HepG2 (cell line): Measurements from ENCODE around the gene UNC13D. TPM values are rescaled to one million over a fixed set of nuclear protein-coding genes. Genes with fewer than 3 reads are reported as not detected.

Experiments used
- FOXP1 ChIP-seq, 2 experiments: fragments of 450-650 bp in 1 of 2; IDR thresholded peaks; 2 replicates each; pipeline ENCODE4 v1.6.1; 2017 to 2018; ENCODE audit warnings: antibody characterized with exemption in 1 of 2
- HNRNPLL ChIP-seq: fragments of 200-400 bp; formaldehyde crosslinking; IDR thresholded peaks from 2 replicates; pipeline ENCODE4 v1.6.1; 2017; ENCODE audit warnings: mild to moderate bottlenecking, low read depth, low read length; ENCODE audit not compliant: poor library complexity, severe bottlenecking
- HOXA5 ChIP-seq: sonication (generic); formaldehyde crosslinking; IDR thresholded peaks from 2 replicates; pipeline ENCODE4 v1.4.0; 2020; ENCODE audit warnings: missing genetic modification reagents
- MTF2 ChIP-seq: sonication (generic); formaldehyde crosslinking; IDR thresholded peaks from 2 replicates; pipeline ENCODE4 v1.5.0; 2020; ENCODE audit warnings: missing genetic modification reagents, borderline replicate concordance
- POLR2G ChIP-seq: fragments of 200-400 bp; formaldehyde crosslinking; IDR thresholded peaks from 2 replicates; pipeline ENCODE4 v1.6.1; 2018; ENCODE audit warnings: mild to moderate bottlenecking, low read depth, low read length, moderate library complexity
- RBFOX2 ChIP-seq: fragments of 200-400 bp; formaldehyde crosslinking; IDR thresholded peaks from 2 replicates; pipeline ENCODE4 v1.6.1; 2017; ENCODE audit warnings: low read depth, mild to moderate bottlenecking, low read length
- ZNF263 ChIP-seq: sonication (generic); formaldehyde crosslinking; IDR thresholded peaks from 2 replicates; pipeline ENCODE4 v1.4.0; 2020; ENCODE audit warnings: missing genetic modification reagents
- ZNF431 ChIP-seq: sonication (generic); formaldehyde crosslinking; IDR thresholded peaks from 2 replicates; pipeline ENCODE4 v1.9.0; 2022; ENCODE audit warnings: missing genetic modification reagents, low read depth, mild to moderate bottlenecking, borderline replicate concordance
- polyA plus RNA-seq, 8 experiments: library from polyadenylated mRNA; depleted of rRNA in 3 of 8; stranded (reverse) in 7 of 8; unstranded in 1 of 8; fragments of >200 nt; fragmentation: Illumina TruSeq in 4 of 8; extraction: Trizol in 4 of 8; gene quantifications; 2 replicates each; pipeline versions ENCODE4 v1.2.1 to v1.2.3, GENCODE V29; 2011 to 2016; ENCODE audit warnings: low read depth in 4 of 8, missing spikeins in 1 of 8, mixed read lengths in 1 of 8; ENCODE audit not compliant: insufficient read depth in 1 of 8
- total RNA-seq, 5 experiments: library from RNA; depleted of rRNA; stranded (reverse); fragments of >200 nt; fragmentation: Illumina TruSeq; extraction: Trizol; gene quantifications; 2 replicates each; pipeline ENCODE4 v1.2.3, GENCODE V29; 2016; ENCODE audit warnings: low read depth in 1 of 5
- TF ChIP-seq, protein P1 (sequence below): sonication (generic); formaldehyde crosslinking; IDR thresholded peaks from 2 replicates; pipeline ENCODE4 v1.9.0; 2021; ENCODE audit warnings: missing genetic modification reagents, borderline replicate concordance
- TF ChIP-seq, protein P2 (sequence below): IDR thresholded peaks from 2 replicates; pipeline ENCODE4 v1.6.1; 2016; ENCODE audit warnings: low read depth, missing genetic modification reagents, missing compliant biosample characterization
- TF ChIP-seq, protein P3 (sequence below): IDR thresholded peaks from 2 replicates; pipeline ENCODE4 v1.6.1; 2016; ENCODE audit warnings: missing genetic modification reagents, missing compliant biosample characterization
- TF ChIP-seq, protein P4 (sequence below): sonication (generic); formaldehyde crosslinking; IDR thresholded peaks from 2 replicates; pipeline ENCODE4 v1.5.1; 2020; ENCODE audit warnings: missing genetic modification reagents, mild to moderate bottlenecking, borderline replicate concordance
- TF ChIP-seq, protein P5 (sequence below): sonication (generic); formaldehyde crosslinking; IDR thresholded peaks from 2 replicates; pipeline ENCODE4 v1.4.0; 2020; ENCODE audit warnings: missing genetic modification reagents, borderline replicate concordance

UNC13D gene
- total and polyA plus RNA-seq, 2 of the 13 experiments (the other 11 are each of a cell fraction or from before 2014, with no cell fraction given): 29.7 to 42.7 TPM

DNA sequence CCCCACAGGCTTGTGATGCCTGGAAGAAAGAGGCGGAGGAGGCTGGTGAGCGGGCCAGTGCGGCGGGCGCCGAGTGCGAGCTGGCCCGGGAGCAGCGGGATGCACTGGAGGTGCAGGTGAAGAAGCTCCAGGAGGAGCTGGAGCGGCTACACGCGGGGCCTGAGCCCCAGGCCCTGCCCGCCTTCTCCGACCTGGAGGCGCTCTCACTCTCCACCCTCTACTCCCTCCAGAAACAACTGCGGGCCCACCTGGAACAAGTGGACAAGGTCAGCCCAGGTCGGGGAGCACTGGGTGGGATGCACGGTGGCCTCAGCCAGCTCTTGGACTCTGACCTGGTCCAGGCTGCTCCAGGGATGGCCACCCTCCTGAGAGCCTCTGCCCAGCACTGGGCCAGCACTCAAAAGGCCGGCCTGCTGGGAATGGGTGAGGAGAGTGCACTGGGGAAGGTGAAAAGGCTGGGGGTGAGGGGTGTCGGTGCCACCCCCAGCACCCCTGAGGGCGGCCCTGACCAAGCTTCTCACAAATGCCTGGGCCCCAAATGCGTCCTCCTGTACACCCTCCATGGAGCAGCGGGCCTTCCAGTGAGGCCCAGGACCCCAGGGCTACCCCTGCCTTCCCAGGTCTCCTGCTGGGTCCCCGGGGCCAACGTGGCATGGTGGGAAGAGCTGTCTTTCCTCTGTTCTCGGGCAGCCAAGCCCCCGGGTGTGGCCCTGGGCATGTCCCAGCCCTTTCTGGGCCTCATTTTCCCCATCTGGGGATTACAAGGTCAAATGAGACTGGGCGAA is 20.8 kb downstream of the UNC13D start (continued):
- TF ChIP-seq, protein P1, sequence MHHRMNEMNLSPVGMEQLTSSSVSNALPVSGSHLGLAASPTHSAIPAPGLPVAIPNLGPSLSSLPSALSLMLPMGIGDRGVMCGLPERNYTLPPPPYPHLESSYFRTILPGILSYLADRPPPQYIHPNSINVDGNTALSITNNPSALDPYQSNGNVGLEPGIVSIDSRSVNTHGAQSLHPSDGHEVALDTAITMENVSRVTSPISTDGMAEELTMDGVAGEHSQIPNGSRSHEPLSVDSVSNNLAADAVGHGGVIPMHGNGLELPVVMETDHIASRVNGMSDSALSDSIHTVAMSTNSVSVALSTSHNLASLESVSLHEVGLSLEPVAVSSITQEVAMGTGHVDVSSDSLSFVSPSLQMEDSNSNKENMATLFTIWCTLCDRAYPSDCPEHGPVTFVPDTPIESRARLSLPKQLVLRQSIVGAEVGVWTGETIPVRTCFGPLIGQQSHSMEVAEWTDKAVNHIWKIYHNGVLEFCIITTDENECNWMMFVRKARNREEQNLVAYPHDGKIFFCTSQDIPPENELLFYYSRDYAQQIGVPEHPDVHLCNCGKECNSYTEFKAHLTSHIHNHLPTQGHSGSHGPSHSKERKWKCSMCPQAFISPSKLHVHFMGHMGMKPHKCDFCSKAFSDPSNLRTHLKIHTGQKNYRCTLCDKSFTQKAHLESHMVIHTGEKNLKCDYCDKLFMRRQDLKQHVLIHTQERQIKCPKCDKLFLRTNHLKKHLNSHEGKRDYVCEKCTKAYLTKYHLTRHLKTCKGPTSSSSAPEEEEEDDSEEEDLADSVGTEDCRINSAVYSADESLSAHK (CRISPR knock-in tag): no peak
- TF ChIP-seq RBFOX2 (peak; percentile 43), FOXP1 (IDR thresholded peaks at IDR 0.05) (no peak), FOXP1 (CRISPR knock-in tag; IDR thresholded peaks at IDR 0.05) (no peak), ZNF263 (CRISPR knock-in tag) (peak; percentile 76), HOXA5 (CRISPR knock-in tag) (no peak), POLR2G (peak; percentile 43), ZNF431 (CRISPR knock-in tag) (no peak), HNRNPLL (no peak), MTF2 (no peak)
- TF ChIP-seq, protein P2, sequence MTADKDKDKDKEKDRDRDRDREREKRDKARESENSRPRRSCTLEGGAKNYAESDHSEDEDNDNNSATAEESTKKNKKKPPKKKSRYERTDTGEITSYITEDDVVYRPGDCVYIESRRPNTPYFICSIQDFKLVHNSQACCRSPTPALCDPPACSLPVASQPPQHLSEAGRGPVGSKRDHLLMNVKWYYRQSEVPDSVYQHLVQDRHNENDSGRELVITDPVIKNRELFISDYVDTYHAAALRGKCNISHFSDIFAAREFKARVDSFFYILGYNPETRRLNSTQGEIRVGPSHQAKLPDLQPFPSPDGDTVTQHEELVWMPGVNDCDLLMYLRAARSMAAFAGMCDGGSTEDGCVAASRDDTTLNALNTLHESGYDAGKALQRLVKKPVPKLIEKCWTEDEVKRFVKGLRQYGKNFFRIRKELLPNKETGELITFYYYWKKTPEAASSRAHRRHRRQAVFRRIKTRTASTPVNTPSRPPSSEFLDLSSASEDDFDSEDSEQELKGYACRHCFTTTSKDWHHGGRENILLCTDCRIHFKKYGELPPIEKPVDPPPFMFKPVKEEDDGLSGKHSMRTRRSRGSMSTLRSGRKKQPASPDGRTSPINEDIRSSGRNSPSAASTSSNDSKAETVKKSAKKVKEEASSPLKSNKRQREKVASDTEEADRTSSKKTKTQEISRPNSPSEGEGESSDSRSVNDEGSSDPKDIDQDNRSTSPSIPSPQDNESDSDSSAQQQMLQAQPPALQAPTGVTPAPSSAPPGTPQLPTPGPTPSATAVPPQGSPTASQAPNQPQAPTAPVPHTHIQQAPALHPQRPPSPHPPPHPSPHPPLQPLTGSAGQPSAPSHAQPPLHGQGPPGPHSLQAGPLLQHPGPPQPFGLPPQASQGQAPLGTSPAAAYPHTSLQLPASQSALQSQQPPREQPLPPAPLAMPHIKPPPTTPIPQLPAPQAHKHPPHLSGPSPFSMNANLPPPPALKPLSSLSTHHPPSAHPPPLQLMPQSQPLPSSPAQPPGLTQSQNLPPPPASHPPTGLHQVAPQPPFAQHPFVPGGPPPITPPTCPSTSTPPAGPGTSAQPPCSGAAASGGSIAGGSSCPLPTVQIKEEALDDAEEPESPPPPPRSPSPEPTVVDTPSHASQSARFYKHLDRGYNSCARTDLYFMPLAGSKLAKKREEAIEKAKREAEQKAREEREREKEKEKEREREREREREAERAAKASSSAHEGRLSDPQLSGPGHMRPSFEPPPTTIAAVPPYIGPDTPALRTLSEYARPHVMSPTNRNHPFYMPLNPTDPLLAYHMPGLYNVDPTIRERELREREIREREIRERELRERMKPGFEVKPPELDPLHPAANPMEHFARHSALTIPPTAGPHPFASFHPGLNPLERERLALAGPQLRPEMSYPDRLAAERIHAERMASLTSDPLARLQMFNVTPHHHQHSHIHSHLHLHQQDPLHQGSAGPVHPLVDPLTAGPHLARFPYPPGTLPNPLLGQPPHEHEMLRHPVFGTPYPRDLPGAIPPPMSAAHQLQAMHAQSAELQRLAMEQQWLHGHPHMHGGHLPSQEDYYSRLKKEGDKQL (CRISPR knock-in tag): no peak
- TF ChIP-seq, protein P3, sequence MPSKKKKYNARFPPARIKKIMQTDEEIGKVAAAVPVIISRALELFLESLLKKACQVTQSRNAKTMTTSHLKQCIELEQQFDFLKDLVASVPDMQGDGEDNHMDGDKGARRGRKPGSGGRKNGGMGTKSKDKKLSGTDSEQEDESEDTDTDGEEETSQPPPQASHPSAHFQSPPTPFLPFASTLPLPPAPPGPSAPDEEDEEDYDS: no peak
- TF ChIP-seq, protein P4, sequence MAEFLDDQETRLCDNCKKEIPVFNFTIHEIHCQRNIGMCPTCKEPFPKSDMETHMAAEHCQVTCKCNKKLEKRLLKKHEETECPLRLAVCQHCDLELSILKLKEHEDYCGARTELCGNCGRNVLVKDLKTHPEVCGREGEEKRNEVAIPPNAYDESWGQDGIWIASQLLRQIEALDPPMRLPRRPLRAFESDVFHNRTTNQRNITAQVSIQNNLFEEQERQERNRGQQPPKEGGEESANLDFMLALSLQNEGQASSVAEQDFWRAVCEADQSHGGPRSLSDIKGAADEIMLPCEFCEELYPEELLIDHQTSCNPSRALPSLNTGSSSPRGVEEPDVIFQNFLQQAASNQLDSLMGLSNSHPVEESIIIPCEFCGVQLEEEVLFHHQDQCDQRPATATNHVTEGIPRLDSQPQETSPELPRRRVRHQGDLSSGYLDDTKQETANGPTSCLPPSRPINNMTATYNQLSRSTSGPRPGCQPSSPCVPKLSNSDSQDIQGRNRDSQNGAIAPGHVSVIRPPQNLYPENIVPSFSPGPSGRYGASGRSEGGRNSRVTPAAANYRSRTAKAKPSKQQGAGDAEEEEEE (CRISPR knock-in tag): no peak
- TF ChIP-seq, protein P5, sequence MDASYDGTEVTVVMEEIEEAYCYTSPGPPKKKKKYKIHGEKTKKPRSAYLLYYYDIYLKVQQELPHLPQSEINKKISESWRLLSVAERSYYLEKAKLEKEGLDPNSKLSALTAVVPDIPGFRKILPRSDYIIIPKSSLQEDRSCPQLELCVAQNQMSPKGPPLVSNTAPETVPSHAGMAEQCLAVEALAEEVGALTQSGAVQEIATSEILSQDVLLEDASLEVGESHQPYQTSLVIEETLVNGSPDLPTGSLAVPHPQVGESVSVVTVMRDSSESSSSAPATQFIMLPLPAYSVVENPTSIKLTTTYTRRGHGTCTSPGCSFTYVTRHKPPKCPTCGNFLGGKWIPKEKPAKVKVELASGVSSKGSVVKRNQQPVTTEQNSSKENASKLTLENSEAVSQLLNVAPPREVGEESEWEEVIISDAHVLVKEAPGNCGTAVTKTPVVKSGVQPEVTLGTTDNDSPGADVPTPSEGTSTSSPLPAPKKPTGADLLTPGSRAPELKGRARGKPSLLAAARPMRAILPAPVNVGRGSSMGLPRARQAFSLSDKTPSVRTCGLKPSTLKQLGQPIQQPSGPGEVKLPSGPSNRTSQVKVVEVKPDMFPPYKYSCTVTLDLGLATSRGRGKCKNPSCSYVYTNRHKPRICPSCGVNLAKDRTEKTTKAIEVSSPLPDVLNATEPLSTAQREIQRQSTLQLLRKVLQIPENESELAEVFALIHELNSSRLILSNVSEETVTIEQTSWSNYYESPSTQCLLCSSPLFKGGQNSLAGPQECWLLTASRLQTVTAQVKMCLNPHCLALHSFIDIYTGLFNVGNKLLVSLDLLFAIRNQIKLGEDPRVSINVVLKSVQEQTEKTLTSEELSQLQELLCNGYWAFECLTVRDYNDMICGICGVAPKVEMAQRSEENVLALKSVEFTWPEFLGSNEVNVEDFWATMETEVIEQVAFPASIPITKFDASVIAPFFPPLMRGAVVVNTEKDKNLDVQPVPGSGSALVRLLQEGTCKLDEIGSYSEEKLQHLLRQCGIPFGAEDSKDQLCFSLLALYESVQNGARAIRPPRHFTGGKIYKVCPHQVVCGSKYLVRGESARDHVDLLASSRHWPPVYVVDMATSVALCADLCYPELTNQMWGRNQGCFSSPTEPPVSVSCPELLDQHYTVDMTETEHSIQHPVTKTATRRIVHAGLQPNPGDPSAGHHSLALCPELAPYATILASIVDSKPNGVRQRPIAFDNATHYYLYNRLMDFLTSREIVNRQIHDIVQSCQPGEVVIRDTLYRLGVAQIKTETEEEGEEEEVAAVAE: no peak
